ENCODE measurements around the gene LRRC27. TPM values are rescaled to one million over a fixed set of nuclear protein-coding genes. Genes with fewer than 3 reads are reported as not detected.
A peak's percentile ranks its signal among the peaks of the same experiment; 100 is the strongest.

LRRC27 gene
- total RNA-seq, 4 donors from 2014 or later: 5.9 to 69.5 (median 8.3) TPM; not detected in 1

GRCh38 chr10:132398566-132398991 is 66.6 kb downstream of the LRRC27 start:
- DNase-seq: peak; percentile 21

GRCh38 chr10:132399117-132400035 is 67.4 kb downstream of the LRRC27 start:
- Histone ChIP-seq H3K9me3 (no peaks in the 10 kb centered on the region), H3K4me1 (peaks cover 37 to 77% (median 74%) of the 10 kb centered on the region in 4 donors), H3K27me3 (no peaks in the 10 kb centered on the region), H3K27ac (peak overlapping the region; percentile 90 to 98 (median 96)), H3K36me3 (no peaks in the 10 kb centered on the region), H3K4me3 (peak overlapping the region in 2 of 4 donors; percentile 72 to 87)
- peak; percentile 80 for DNase-seq
- in situ Hi-C loops (cut with MboI; ENCODE audit: low pct_ligation_motif_present in 1 of 4, low pct_unique_long_range_greater_than_20kb in 1 of 4, low sequenced_read_pairs in 3 of 4): loop anchor here in 2 of 4 donors (25.0 kb wide), 2 partner anchors 138 to 238 kb away; partner anchors contain the start of gene INPP5A (in 2 of the 2)
- 70% methylated on average over 25 of the region's 27 CpGs; no CpG with 5 or more reads in 1 of the 2 donors for WGBS, 2 donors (ENCODE audit: low coverage in 1 of 2)
- TF ChIP-seq POLR2A (IDR thresholded peaks at IDR 0.05): peak; percentile 80
- no peak for TF ChIP-seq CTCF (IDR thresholded peaks at IDR 0.05)
- peak; percentile 50 to 75 (median 71) for TF ChIP-seq POLR2AphosphoS5 (IDR thresholded peaks at IDR 0.05)
- intact Hi-C loops (cut with DNase I; ENCODE audit: low total_unique reads): loop anchor here (5.0 kb wide), 1 partner anchor 243 kb away; no protein-coding TSS in a partner anchor

More at GRCh38 chr10:132398566-132398991, 66.6 kb downstream of the LRRC27 start:
- 57% methylated on average over 12 of the region's 13 CpGs; no CpG with 5 or more reads in 1 of the 2 donors for WGBS, 2 donors (ENCODE audit: low coverage in 1 of 2)
- peak overlapping the region in 2 of 4 donors; percentile 72 to 87 for H3K4me3 ChIP-seq
- peaks cover 37 to 72% (median 70%) of the 10 kb centered on the region in 4 donors for H3K4me1 ChIP-seq
- peak overlapping the region; percentile 90 to 98 (median 96) for H3K27ac ChIP-seq
- in situ Hi-C loops (cut with MboI; ENCODE audit: low pct_ligation_motif_present in 1 of 4, low pct_unique_long_range_greater_than_20kb in 1 of 4, low sequenced_read_pairs in 3 of 4): loop anchor here in 2 of 4 donors (25.0 kb wide), 2 partner anchors 139 to 239 kb away; partner anchors contain the start of gene INPP5A (in 2 of the 2)
- H3K9me3 ChIP-seq: no peaks in the 10 kb centered on the region
- intact Hi-C loops (cut with DNase I; ENCODE audit: low total_unique reads): loop anchor here (5.0 kb wide), 1 partner anchor 244 kb away; no protein-coding TSS in a partner anchor
- H3K36me3 ChIP-seq: no peaks in the 10 kb centered on the region
- no peaks in the 10 kb centered on the region for H3K27me3 ChIP-seq
- TF ChIP-seq CTCF (IDR thresholded peaks at IDR 0.05) (no peak), POLR2A (IDR thresholded peaks at IDR 0.05) (no peak)

- WGBS, 2 donors (ENCODE audit: low coverage in 1 of 2): 64% methylated on average over 8 of the region's 9 CpGs; no CpG with 5 or more reads in 1 of the 2 donors
- no peaks in the 10 kb centered on the region for H3K9me3 ChIP-seq
- intact Hi-C loops (cut with DNase I; ENCODE audit: low total_unique reads): no loop called here
- TF ChIP-seq POLR2A (IDR thresholded peaks at IDR 0.05): no peak
- no peak for TF ChIP-seq POLR2AphosphoS5 (IDR thresholded peaks at IDR 0.05)
- no peak for TF ChIP-seq EP300 (IDR thresholded peaks at IDR 0.05; ENCODE audit: low read depth)
- TF ChIP-seq CTCF (IDR thresholded peaks at IDR 0.05): no peak
- no peak overlapping the region for H3K4me3 ChIP-seq
- H3K27me3 ChIP-seq: no peaks in the 10 kb centered on the region
- peak overlapping the region; percentile 90 to 98 (median 96) for H3K27ac ChIP-seq
- DNase-seq: no peak
- H3K36me3 ChIP-seq: peaks cover 0 to 7% (median 2%) of the 10 kb centered on the region in 4 donors
- peaks cover 37 to 75% (median 72%) of the 10 kb centered on the region in 4 donors for H3K4me1 ChIP-seq
- in situ Hi-C loops (cut with MboI; ENCODE audit: low pct_ligation_motif_present in 1 of 4, low pct_unique_long_range_greater_than_20kb in 1 of 4, low sequenced_read_pairs in 3 of 4): no loop called here
Observed at GRCh38 chr10:132400041-132400546, 68.1 kb downstream of the LRRC27 start.

Measured in transverse colon (tissue), 4 donors.